Esophagus muscularis mucosa (tissue), 4 donors: ENCODE measurements around the gene SKIC2. TPM values are rescaled to one million over a fixed set of nuclear protein-coding genes. Genes with fewer than 3 reads are reported as not detected.
"Not testable (repeated sequence)": the region's sequence is repeated elsewhere in the genome, so short reads cannot be mapped to it uniquely, and the experiment has no call there.

Experiments
- DNase-seq: peaks from one replicate; pipeline ENCODE4 v3.0.0-alpha.2; 2017; ENCODE audit errors: extremely low spot score
- H3K27ac ChIP-seq, 4 donors: fragments of 200-600 bp; sonication (generic); replicated peaks in 1 of 4; 1 replicate in 3 of 4; 2 replicates in 1 of 4; pipeline ENCODE4 v1.5.1; 2016 to 2019; ENCODE audit warnings: mild to moderate bottlenecking in 1 of 4
- H3K27me3 ChIP-seq, 4 donors: fragments of 200-600 bp; sonication (generic); one replicate each; pipeline versions ENCODE4 v1.5.1 to v1.6.0; 2016 to 2019
- H3K36me3 ChIP-seq, 4 donors: fragments of 200-600 bp; sonication (generic); one replicate each; pipeline ENCODE4 v1.5.1; 2016 to 2019
- H3K4me1 ChIP-seq, 4 donors: fragments of 200-600 bp; sonication (generic); one replicate each; pipeline ENCODE4 v1.5.1; 2016 to 2019
- H3K4me3 ChIP-seq, 4 donors: fragments of 200-600 bp; sonication (generic); 1 replicate in 2 of 4; 2 replicates in 2 of 4; pipeline ENCODE4 v1.5.1; 2016 to 2019; ENCODE audit warnings: mild to moderate bottlenecking in 4 of 4, moderate library complexity in 1 of 4
- H3K9me3 ChIP-seq, 4 donors: fragments of 200-600 bp; sonication (generic); 1 replicate in 3 of 4; 2 replicates in 1 of 4; pipeline ENCODE4 v1.5.1; 2016 to 2019
- WGBS: methylation state at CpG from one replicate; pipeline ENCODE4 v1.1.5; 2018; 5-methylcytosine and 5-hydroxymethylcytosine counted together
- intact Hi-C: fragments of 100-400 bp; cut with DNase I; formaldehyde crosslinking; loops from one replicate; pipeline ENCODE4 v1.15.1; 2023
- small RNA-seq, 3 donors: library from RNA; depleted of rRNA; stranded (forward); fragments of <200 nt; gene quantifications; one replicate each; pipeline ENCODE3, GENCODE V24; 2016
- total RNA-seq, 4 donors: library from RNA; depleted of rRNA; stranded (reverse); fragments of >200 nt; gene quantifications; one replicate each; pipeline versions ENCODE4 v1.1.0 to v1.2.1, GENCODE V29; 2016

The SKIC2 gene
- total RNA-seq, 4 donors from 2014 or later: 23.3 to 33.2 (median 28.5) TPM

DNA sequence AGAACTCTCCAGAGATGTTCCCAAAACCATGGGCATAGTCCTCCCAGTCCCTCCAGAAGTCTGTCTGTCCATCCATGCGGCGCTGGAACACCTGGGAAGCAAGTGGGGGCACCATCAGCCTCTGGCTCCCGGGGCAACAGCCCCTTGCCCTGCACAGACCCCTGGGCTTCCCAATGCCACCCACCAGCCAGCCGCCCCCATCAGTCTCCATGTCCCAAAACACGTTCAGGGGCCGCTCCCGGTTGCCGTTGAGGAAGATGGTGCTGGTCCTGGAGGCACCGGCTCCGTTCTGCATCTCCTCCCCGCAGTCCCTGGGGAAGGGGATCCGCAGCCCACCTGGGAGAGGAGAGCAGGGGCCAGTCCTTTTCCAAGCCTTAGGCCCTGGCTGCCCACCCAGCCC lies 50.6 kb downstream of the SKIC2 start:
- H3K27ac ChIP-seq, H3K4me1 ChIP-seq, H3K36me3 ChIP-seq, intact Hi-C loops, H3K4me3 ChIP-seq, H3K9me3 ChIP-seq, H3K27me3 ChIP-seq, DNase-seq: not testable (repeated sequence)
- WGBS: no CpG with 5 or more reads among the region's 12 CpGs

- DNase-seq, H3K27ac ChIP-seq, H3K36me3 ChIP-seq, H3K9me3 ChIP-seq, H3K27me3 ChIP-seq, H3K4me1 ChIP-seq, intact Hi-C loops, H3K4me3 ChIP-seq: not testable (repeated sequence)
- 88% methylated on average over 19 of the region's 27 CpGs for WGBS
These were observed 52.0 kb downstream of the SKIC2 start for GRCh38 chr6:32010856-32011530.

GRCh38 chr6:32012941-32013617 lies 54.1 kb downstream of the SKIC2 start:
- H3K4me3 ChIP-seq, H3K27me3 ChIP-seq, intact Hi-C loops, H3K4me1 ChIP-seq, H3K9me3 ChIP-seq, H3K36me3 ChIP-seq, DNase-seq, H3K27ac ChIP-seq: not testable (repeated sequence)
- 82% methylated on average over 15 of the region's 17 CpGs for WGBS

DNA sequence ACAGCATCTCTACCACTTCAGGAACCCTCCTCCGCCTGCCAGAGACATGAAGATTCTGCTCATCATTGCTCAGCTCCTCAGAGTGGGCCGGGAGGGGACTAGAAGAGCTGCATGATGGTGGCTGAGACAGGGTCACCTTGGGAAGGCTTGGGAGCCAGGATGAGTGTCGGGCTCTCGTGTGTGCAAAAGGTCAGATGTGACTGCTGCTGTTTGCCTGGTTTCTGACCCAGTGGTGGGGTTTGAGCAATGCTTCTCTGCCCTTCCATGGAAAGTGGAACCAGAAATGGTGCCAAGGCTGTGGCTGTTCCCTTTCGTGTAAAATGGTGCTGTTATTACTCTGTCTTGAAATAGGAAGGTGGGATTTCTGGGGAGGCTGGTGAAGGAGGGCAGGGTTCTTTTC lies 54.8 kb downstream of the SKIC2 start:
- H3K27me3 ChIP-seq, H3K4me3 ChIP-seq, intact Hi-C loops, H3K4me1 ChIP-seq, H3K9me3 ChIP-seq, DNase-seq, H3K27ac ChIP-seq, H3K36me3 ChIP-seq: not testable (repeated sequence)
- WGBS: no CpG with 5 or more reads among the region's 5 CpGs

GRCh38 chr6:32014547-32014946 lies 55.6 kb downstream of the SKIC2 start, which contains the start of gene C4B:
TSS of gene C4B (plus strand) at chr6:32014795. CDS start at chr6:32014846, 51 bp downstream.
- H3K4me1 ChIP-seq, H3K27ac ChIP-seq, intact Hi-C loops, H3K4me3 ChIP-seq, H3K9me3 ChIP-seq, H3K27me3 ChIP-seq, H3K36me3 ChIP-seq, DNase-seq: not testable (repeated sequence)
- WGBS: no CpG with 5 or more reads among the region's 6 CpGs

Small RNA genes lying within 50 kb of the gene (small RNA-seq; reads per million reads assigned to genes)
- gene AL645922.1: 0 reads per million in 3 donors

Other genes with a start within 250 kb of the SKIC2 start
- gene LY6G6D, start 243.8 kb upstream of the SKIC2 start, total RNA-seq: not detected
- gene LY6G6C, start 237.4 kb upstream of the SKIC2 start, total RNA-seq: not detected
- not detected for gene MPIG6B, start 235.8 kb upstream of the SKIC2 start, total RNA-seq
- 100 to 1,000 TPM in 2 of 4 donors, 10 to 100 TPM in 2; 78.1 to 119 (median 100) TPM for gene DDAH2, start 229.9 kb upstream of the SKIC2 start, total RNA-seq
- gene CLIC1, start 222.6 kb upstream of the SKIC2 start, total RNA-seq: 100 to 1,000 TPM; 208 to 379 (median 290) TPM
- 1 to 10 TPM; 4.0 to 6.4 (median 4.5) TPM for gene MSH5, start 219.2 kb upstream of the SKIC2 start, total RNA-seq
- gene SAPCD1, start 196.5 kb upstream of the SKIC2 start, total RNA-seq: under 1 TPM in 1 of 4 donors, not detected in 3; 0.83 TPM
- gene VWA7, start 181.8 kb upstream of the SKIC2 start, total RNA-seq: under 1 TPM in 3 of 4 donors, not detected in 1; 0.40 to 0.50 (median 0.45) TPM
- 10 to 100 TPM; 25.0 to 53.2 (median 34.8) TPM for gene VARS1, start 163.4 kb upstream of the SKIC2 start, total RNA-seq
- gene LSM2, start 152.2 kb upstream of the SKIC2 start, total RNA-seq: 10 to 100 TPM; 24.2 to 41.5 (median 32.9) TPM
- gene HSPA1L, start 143.9 kb upstream of the SKIC2 start, total RNA-seq: 1 to 10 TPM; 1.2 to 3.7 (median 2.6) TPM
- 100 to 1,000 TPM; 235 to 451 (median 370) TPM for gene HSPA1A, start 143.6 kb upstream of the SKIC2 start, total RNA-seq
- gene HSPA1B, start 131.4 kb upstream of the SKIC2 start, total RNA-seq: 100 to 1,000 TPM; 120 to 315 (median 274) TPM
- 10 to 100 TPM; 24.9 to 39.6 (median 34.9) TPM for gene NEU1, start 96.4 kb upstream of the SKIC2 start, total RNA-seq
- under 1 TPM in 2 of 4 donors, not detected in 2; 0.19 to 0.80 TPM for gene SLC44A4, start 80.2 kb upstream of the SKIC2 start, total RNA-seq
- 10 to 100 TPM; 25.7 to 48.4 (median 38.1) TPM for gene EHMT2, start 61.5 kb upstream of the SKIC2 start, total RNA-seq
- gene ZBTB12, start 57.1 kb upstream of the SKIC2 start, total RNA-seq: 1 to 10 TPM in 3 of 4 donors, under 1 TPM in 1; 0.66 to 2.5 (median 1.6) TPM
- 10 to 100 TPM in 3 of 4 donors, 1 to 10 TPM in 1; 10.0 to 15.4 (median 12.6) TPM for gene C2, start 31.5 kb upstream of the SKIC2 start, total RNA-seq
- gene CFB, start 13.1 kb upstream of the SKIC2 start, total RNA-seq: 10 to 100 TPM; 11.6 to 28.7 (median 12.7) TPM
- gene NELFE, start 204 bp upstream of the SKIC2 start, total RNA-seq: 10 to 100 TPM; 79.3 to 81.7 (median 81.1) TPM
- gene DXO, start 13.0 kb downstream of the SKIC2 start, total RNA-seq: 10 to 100 TPM; 12.9 to 18.4 (median 15.9) TPM
- gene C4A, start 22.9 kb downstream of the SKIC2 start, total RNA-seq: 100 to 1,000 TPM in 2 of 4 donors, 10 to 100 TPM in 2; 31.6 to 187 (median 98.2) TPM
- 100 to 1,000 TPM in 1 of 4 donors, 10 to 100 TPM in 3; 45.3 to 203 (median 75.8) TPM for gene C4B, start 55.6 kb downstream of the SKIC2 start, total RNA-seq
- 1 to 10 TPM in 3 of 4 donors, under 1 TPM in 1; 0.33 to 3.7 (median 1.9) TPM for gene CYP21A2, start 79.2 kb downstream of the SKIC2 start, total RNA-seq
- gene TNXB, start 150.2 kb downstream of the SKIC2 start, total RNA-seq: 100 to 1,000 TPM; 223 to 525 (median 326) TPM
- 10 to 100 TPM; 17.7 to 37.4 (median 27.2) TPM for gene ATF6B, start 169.1 kb downstream of the SKIC2 start, total RNA-seq
- gene FKBPL, start 171.1 kb downstream of the SKIC2 start, total RNA-seq: 1 to 10 TPM; 2.7 to 6.3 (median 3.9) TPM
- 1 to 10 TPM; 2.7 to 4.4 (median 4.0) TPM for gene PRRT1, start 192.8 kb downstream of the SKIC2 start, total RNA-seq
- 10 to 100 TPM; 14.9 to 31.4 (median 20.8) TPM for gene PPT2, start 195.0 kb downstream of the SKIC2 start, total RNA-seq
- gene EGFL8, start 205.4 kb downstream of the SKIC2 start, total RNA-seq: 10 to 100 TPM in 2 of 4 donors, 1 to 10 TPM in 2; 8.1 to 20.7 (median 13.9) TPM
- gene AGPAT1, start 216.9 kb downstream of the SKIC2 start, total RNA-seq: 10 to 100 TPM; 52.7 to 76.7 (median 68.9) TPM
- 10 to 100 TPM; 76.2 to 91.4 (median 88.5) TPM for gene RNF5, start 219.2 kb downstream of the SKIC2 start, total RNA-seq
- 1 to 10 TPM in 3 of 4 donors, under 1 TPM in 1; 0.83 to 5.9 (median 3.8) TPM for gene AGER, start 225.1 kb downstream of the SKIC2 start, total RNA-seq
- 10 to 100 TPM; 43.6 to 95.9 (median 59.3) TPM for gene PBX2, start 231.0 kb downstream of the SKIC2 start, total RNA-seq
- gene GPSM3, start 233.5 kb downstream of the SKIC2 start, total RNA-seq: 10 to 100 TPM in 1 of 4 donors, 1 to 10 TPM in 3; 5.7 to 17.4 (median 8.6) TPM